Measurements from ENCODE around the gene PRM3.
"Not testable (repeated sequence)": the region's sequence is repeated elsewhere in the genome, so short reads cannot be mapped to it uniquely, and the experiment has no call there.

The PRM3 gene

GRCh38 chr16:11306381-11306780 lies 33.0 kb upstream of the PRM3 start:
- no peak for DNase-seq (ENCODE audit: low read depth in 2 of 3, low spot score in 2 of 3)

GRCh38 chr16:11303405-11304138 lies 30.1 kb upstream of the PRM3 start:
- DNase-seq (ENCODE audit: low read depth in 2 of 3, low spot score in 2 of 3), result no peak

- DNase-seq (ENCODE audit: low read depth in 2 of 3, low spot score in 2 of 3), result no peak
These were observed 29.5 kb upstream of the PRM3 start for GRCh38 chr16:11302977-11303376.

- no peak for DNase-seq (ENCODE audit: low read depth in 2 of 3, low spot score in 2 of 3)
These were observed 28.4 kb upstream of the PRM3 start for GRCh38 chr16:11301645-11302501.

GRCh38 chr16:11300560-11300892 lies 27.1 kb upstream of the PRM3 start:
- DNase-seq (ENCODE audit: low read depth in 2 of 3, low spot score in 2 of 3), result no peak

GRCh38 chr16:11299865-11300559 lies 26.6 kb upstream of the PRM3 start:
- no peak for DNase-seq (ENCODE audit: low read depth in 2 of 3, low spot score in 2 of 3)

GRCh38 chr16:11298950-11299547 lies 25.6 kb upstream of the PRM3 start:
- DNase-seq (ENCODE audit: low read depth in 2 of 3, low spot score in 2 of 3), result not testable (repeated sequence)

GRCh38 chr16:11298143-11298900 lies 24.9 kb upstream of the PRM3 start:
- DNase-seq (ENCODE audit: low read depth in 2 of 3, low spot score in 2 of 3), result no peak

GRCh38 chr16:11297492-11298142 lies 24.2 kb upstream of the PRM3 start:
- DNase-seq (ENCODE audit: low read depth in 2 of 3, low spot score in 2 of 3), result peak; percentile 28 to 41 (median 31)

GRCh38 chr16:11296706-11297491 lies 23.5 kb upstream of the PRM3 start:
- no peak for DNase-seq (ENCODE audit: low read depth in 2 of 3, low spot score in 2 of 3)

- DNase-seq (ENCODE audit: low read depth in 2 of 3, low spot score in 2 of 3), result no peak
These were observed 22.9 kb upstream of the PRM3 start for GRCh38 chr16:11296351-11296705.

- no peak for DNase-seq (ENCODE audit: low read depth in 2 of 3, low spot score in 2 of 3)
These were observed 22.2 kb upstream of the PRM3 start for GRCh38 chr16:11295672-11296071.

- DNase-seq (ENCODE audit: low read depth in 2 of 3, low spot score in 2 of 3), result no peak
These were observed 18.8 kb upstream of the PRM3 start for GRCh38 chr16:11292076-11292748.

GRCh38 chr16:11291091-11291703 lies 17.8 kb upstream of the PRM3 start:
- no peak for DNase-seq (ENCODE audit: low read depth in 2 of 3, low spot score in 2 of 3)

GRCh38 chr16:11290102-11290893 lies 16.9 kb upstream of the PRM3 start:
- DNase-seq (ENCODE audit: low read depth in 2 of 3, low spot score in 2 of 3), result no peak

- not testable (repeated sequence) for DNase-seq (ENCODE audit: low read depth in 2 of 3, low spot score in 2 of 3)
These were observed 16.3 kb upstream of the PRM3 start for GRCh38 chr16:11289696-11290095.

GRCh38 chr16:11289202-11289601 lies 15.8 kb upstream of the PRM3 start:
- no peak for DNase-seq (ENCODE audit: low read depth in 2 of 3, low spot score in 2 of 3)

GRCh38 chr16:11285842-11286241 lies 12.4 kb upstream of the PRM3 start:
- no peak for DNase-seq (ENCODE audit: low read depth in 2 of 3, low spot score in 2 of 3)

Data from activated CD8-positive, alpha-beta memory T cell treated with anti-CD3 and anti-CD28 coated beads for 48 hours (primary cell).